Hematopoietic multipotent progenitor cell treated with erythropoietin and hydrocortisone succinate and interleukin-3 and kit ligand, for 15 days (in vitro differentiated cells): ENCODE results near the gene KCNH1.

Experiments used
- DNase-seq: peaks from one replicate; pipeline ENCODE4 v3.0.0-alpha.2; 2015; ENCODE audit warnings: low spot score

Gene KCNH1

GRCh38 chr1:210754878-210755665 is 378.9 kb downstream of the KCNH1 start:
- DNase-seq, result no peak

DNA sequence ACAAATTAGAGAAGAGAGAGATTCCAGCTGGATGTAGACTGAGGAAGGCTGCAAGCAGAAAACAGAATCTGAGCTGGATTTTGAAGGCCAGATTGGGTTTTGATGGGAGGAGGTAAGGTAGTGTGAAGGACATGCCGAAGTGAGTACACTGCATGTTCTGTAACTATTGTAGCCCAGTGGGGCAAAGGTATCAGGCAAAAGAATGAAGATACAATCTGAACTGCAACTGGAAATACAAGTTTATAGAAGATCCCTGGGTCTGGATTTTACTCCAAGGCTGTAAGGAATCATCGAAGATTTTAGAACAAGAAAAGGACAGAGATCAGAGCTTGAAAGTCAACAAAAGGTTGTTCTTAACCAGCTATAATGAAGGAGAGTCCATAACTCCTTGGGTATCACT is 382.0 kb downstream of the KCNH1 start:
- no peak for DNase-seq

DNA sequence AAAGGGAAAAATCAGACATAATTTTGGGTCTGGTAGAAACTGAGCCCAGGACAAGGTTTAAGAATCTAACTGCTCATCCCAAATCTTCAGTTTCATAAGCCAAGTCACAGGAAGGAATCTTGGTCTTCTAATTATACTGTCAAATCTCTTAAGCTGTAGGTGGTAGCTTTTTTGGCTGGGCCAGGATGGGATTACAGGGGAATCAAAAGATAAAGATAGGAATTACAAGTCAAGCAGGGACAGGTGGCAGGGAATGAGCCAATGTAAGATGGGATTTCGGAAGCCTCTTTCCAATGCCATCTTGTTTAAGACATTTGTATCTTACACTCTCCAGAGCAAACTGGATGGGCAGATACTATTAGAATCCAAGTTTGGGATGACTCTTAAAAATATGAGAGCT is 383.5 kb downstream of the KCNH1 start:
- no peak for DNase-seq

- DNase-seq, result no peak
These were observed 385.2 kb downstream of the KCNH1 start for GRCh38 chr1:210748796-210749195.

DNA sequence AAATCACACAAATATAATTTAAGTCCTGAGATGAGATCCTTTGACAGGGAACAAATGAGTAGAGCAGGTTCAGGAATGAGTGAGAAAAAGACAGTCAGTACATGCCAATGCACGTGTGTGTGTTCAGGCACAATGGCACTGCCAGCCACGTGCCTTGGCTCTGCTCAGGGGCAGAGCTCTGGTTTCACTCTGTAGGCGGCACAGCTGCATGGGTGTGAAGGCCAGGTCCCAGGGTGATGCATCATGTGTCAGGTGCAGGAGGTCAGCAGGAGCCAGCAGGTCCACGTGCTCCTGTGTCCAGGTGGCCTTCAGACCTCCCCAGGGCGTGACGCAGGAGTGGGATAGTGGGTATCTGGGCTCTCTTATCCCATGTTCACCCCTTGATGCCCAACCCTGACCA is 386.1 kb downstream of the KCNH1 start:
- DNase-seq, result no peak

DNA sequence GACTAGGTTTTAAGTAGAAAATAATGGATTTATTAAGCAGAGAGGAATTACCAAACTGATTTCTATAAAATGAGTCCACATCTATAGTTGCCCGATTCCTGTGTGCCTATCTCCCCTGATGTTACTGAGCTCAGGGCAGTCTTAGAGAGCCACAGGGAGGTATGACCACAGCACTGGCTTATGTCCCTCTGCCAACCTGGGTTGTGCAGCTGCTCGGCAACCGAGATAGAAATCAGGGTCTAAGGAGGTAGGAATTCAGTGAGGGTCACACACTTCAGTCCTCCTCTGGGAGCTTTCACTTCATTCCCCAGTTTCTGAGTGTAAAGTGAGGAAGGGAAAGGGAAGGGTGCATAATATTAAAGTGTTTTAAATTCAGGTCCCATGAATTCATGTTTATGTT is 386.8 kb downstream of the KCNH1 start:
- DNase-seq, result no peak

- no peak for DNase-seq
These were observed 387.8 kb downstream of the KCNH1 start for GRCh38 chr1:210746024-210746731.

DNA sequence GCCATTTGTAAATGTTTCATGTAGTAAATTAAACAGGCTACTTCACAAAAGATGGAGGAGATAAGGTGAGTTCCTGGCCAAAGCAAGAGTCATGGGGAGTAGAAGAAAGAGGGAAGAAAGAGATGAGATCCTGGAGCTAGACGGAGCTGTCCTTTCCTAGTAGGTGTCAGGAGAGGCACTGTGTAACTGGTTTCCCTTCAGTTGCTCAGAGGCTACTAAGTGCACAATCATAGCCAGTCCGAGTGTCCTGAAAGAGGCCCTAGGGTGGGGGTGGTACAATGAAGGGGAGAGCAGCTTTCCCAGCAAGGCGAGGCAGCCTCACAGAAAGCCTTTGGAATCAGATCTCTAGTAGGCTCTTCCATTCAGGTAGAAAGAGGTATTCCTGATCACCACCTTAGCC is 390.9 kb downstream of the KCNH1 start:
- no peak for DNase-seq

- no peak for DNase-seq
These were observed 392.4 kb downstream of the KCNH1 start for GRCh38 chr1:210741564-210741963.

DNA sequence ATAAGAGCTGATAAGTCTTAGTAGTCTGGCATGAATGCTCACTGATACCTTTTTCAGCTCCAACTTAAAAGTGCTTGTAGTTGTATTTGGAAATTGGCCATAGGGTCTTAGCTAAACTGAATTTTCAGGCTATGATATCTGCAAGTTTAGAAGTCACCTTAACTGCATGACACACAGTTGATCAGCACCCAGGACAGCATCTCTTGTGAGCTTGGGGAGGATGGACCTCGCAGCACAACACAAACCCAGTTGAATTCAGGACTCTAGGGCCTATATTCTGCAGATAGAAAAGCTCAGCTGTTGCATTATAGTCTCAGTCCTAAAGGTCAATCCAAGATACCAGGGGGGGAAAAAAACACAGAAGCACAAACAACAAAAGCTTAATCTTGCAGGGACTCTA is 394.3 kb downstream of the KCNH1 start:
- no peak for DNase-seq

GRCh38 chr1:210738256-210738655 is 395.7 kb downstream of the KCNH1 start:
- DNase-seq, result no peak

DNA sequence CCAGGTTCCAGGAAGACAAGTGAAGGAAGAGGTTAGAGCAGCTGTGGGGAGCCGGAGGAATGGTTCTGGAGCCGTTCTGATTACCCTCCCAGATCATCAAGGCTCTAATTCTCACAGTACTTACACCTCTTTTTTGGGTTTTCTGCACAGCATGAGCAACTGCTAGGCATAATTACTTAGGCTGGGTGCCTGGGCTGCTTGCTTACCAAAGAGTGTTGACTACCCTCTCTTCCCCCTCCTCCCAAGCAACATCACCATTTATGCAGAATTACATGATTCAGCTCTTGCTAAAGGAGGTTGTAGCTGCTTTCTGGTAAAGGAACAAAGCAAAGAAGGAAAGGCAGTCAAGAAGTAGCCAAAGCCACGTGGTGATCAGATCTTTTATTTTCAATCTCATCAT is 397.2 kb downstream of the KCNH1 start:
- DNase-seq, result no peak

DNA sequence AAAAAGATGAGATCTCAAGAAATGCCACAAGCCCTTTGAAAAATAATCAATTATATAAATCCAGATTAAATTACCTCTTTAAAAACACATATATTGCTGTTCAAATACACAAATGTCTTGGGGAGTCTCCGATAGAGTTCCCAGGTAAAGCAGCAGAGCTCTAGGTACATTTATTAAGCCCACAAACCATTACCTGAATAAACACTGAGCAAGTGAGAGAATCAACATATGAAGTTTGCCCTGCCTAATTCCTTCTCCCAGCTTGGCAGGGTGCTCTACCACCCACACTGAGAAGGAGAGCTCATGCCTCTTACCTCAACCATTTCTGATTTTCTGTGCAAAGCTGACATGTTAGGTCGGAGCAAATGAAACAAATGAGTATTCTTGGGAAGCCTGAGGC is 402.4 kb downstream of the KCNH1 start:
- DNase-seq, result no peak

DNA sequence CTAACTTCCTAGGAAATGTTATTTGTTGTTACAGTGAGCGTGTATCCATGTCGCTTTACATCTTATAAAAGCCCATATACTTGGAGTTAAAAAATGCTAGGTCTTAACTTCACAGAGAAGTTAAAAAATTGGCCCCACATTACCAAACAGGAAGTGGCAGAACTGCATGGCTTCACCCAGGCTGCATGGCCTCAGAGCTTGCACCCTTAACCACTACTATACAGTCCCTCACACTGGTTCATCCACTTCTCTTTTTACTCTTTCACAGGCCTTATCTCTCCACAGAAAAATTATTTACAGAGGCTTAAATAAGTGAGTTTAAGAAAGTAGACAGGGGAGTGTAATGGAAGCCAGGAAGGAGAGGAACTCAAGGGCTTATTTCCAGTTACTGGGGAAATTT is 402.8 kb downstream of the KCNH1 start:
- no peak for DNase-seq

DNA sequence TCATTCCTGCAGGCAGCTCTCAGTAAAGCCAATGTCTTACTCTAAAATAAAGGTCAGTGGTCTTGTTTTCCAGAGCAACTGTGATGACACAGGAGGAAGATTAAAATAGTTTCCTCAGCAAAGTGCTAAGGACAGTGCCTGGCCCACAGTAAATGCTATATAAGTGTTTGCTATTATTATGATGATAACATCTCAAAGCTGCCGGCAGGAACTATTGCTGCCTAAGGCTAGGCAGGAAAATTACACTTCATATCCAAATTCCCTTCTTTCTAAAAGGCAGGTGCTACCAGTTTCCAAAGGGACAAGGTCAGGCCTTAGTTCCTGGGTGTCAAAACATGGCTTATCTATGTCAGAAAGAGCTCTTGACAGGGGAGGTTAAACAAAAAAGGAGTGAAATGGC is 403.9 kb downstream of the KCNH1 start:
- no peak for DNase-seq

- no peak for DNase-seq
These were observed 405.4 kb downstream of the KCNH1 start for GRCh38 chr1:210728437-210729149.

DNA sequence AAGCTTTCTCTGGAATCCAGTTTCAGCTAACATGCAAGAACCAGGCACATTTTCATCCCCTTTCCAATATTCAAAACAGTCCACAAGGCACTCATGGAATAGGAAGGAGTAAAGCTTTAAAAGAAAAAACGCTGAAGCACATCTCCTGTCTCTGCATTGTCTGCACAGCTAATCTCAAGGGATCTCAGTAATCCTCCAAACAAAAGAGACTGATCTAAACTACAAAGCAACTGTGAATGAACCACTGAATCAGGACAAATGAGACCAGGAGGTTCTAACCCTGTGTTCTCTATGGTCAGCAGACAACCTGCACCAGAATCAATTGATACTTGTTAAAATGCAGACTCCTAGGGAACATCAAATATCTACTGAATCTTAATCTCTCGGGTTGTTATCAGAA is 406.2 kb downstream of the KCNH1 start:
- DNase-seq, result no peak

GRCh38 chr1:210726621-210727020 is 407.3 kb downstream of the KCNH1 start:
- no peak for DNase-seq

- no peak for DNase-seq
These were observed 409.2 kb downstream of the KCNH1 start for GRCh38 chr1:210724768-210725167.

- no peak for DNase-seq
These were observed 410.3 kb downstream of the KCNH1 start for GRCh38 chr1:210723646-210724045.

- no peak for DNase-seq
These were observed 411.4 kb downstream of the KCNH1 start for GRCh38 chr1:210722410-210723081.

DNA sequence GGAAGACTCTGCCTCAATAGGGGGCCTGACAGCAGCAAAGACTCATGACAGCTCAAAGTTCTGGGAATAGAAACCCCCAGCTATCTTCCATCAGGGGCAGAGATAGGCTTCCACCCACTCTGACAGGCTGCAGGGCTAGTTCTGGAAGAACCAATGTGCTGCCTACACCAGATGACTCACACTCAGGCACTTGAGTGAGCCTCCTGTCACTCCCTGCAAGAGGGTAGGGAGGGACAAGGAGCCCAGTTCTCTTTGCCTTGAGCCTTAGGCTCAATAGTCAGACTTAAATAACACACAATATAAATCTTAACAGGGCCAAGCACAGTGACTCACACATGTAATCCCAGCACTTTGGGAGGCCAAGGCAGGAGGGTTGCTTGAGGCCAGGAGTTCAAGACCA is 418.9 kb downstream of the KCNH1 start:
- DNase-seq, result no peak
